Upper lobe of left lung (tissue), 6 donors: Measurements from ENCODE around the gene RAB11FIP2. TPM values are rescaled to one million over a fixed set of nuclear protein-coding genes. Genes with fewer than 3 reads are reported as not detected.
"Not testable (repeated sequence)": the region's sequence is repeated elsewhere in the genome, so short reads cannot be mapped to it uniquely, and the experiment has no call there.

Experiments
- ATAC-seq, 2 donors: fragments of 200-7000 bp; cut with Tn5 transposase; one replicate each; pipeline ENCODE4 v1.9.1; 2022; ENCODE audit warnings: mild to moderate bottlenecking in 2 of 2, moderate library complexity in 2 of 2; ENCODE audit not compliant: low FRiP score in 2 of 2
- DNase-seq, 2 donors: peaks; one replicate each; pipeline ENCODE4 v3.0.0-alpha.2; 2019 to 2020
- H3K27ac ChIP-seq, 4 donors: fragments of 200-600 bp; sonication (generic); one replicate each; pipeline ENCODE4 v1.5.1; 2016 to 2019
- H3K27me3 ChIP-seq, 4 donors: fragments of 200-600 bp; sonication (generic); one replicate each; pipeline ENCODE4 v1.5.1; 2017 to 2019
- H3K36me3 ChIP-seq, 4 donors: fragments of 200-600 bp; sonication (generic); one replicate each; pipeline ENCODE4 v1.5.1; 2016 to 2019
- H3K4me1 ChIP-seq, 4 donors: fragments of 200-600 bp; sonication (generic); one replicate each; pipeline ENCODE4 v1.5.1; 2018 to 2019
- H3K4me3 ChIP-seq, 4 donors: fragments of 200-600 bp; sonication (generic); one replicate each; pipeline ENCODE4 v1.5.1; 2017 to 2019; ENCODE audit warnings: mild to moderate bottlenecking in 2 of 4, moderate library complexity in 1 of 4
- H3K9me3 ChIP-seq, 4 donors: fragments of 200-600 bp; sonication (generic); one replicate each; pipeline ENCODE4 v1.5.1; 2018 to 2019
- EP300 ChIP-seq, 4 donors: sonication (generic); formaldehyde crosslinking; IDR thresholded peaks; one replicate each; pipeline ENCODE4 v1.5.1; 2017; ENCODE audit warnings: antibody characterized with exemption in 4 of 4, control low read depth in 2 of 4
- POLR2A ChIP-seq, 4 donors: fragments of 450-650 bp; IDR thresholded peaks; one replicate each; pipeline ENCODE4 v1.5.1; 2016 to 2017; ENCODE audit warnings: antibody characterized with exemption in 4 of 4, mild to moderate bottlenecking in 2 of 4
- POLR2AphosphoS5 ChIP-seq, 2 donors: sonication (generic); formaldehyde crosslinking; IDR thresholded peaks; one replicate each; pipeline ENCODE4 v1.5.1; 2017; ENCODE audit warnings: antibody characterized with exemption in 2 of 2
- WGBS, 2 donors: methylation state at CpG; one replicate each; pipeline ENCODE4 v1.1.5; 2017 to 2018; 5-methylcytosine and 5-hydroxymethylcytosine counted together
- total RNA-seq, 6 donors: library from RNA; depleted of rRNA in 4 of 6; stranded (reverse); fragments of >200 nt in 4 of 6; gene quantifications; one replicate each; pipeline versions ENCODE4 v1.1.0 to v1.2.1, GENCODE V29; 2016 to 2021
- TF ChIP-seq, protein P1 (sequence below), 6 experiments: fragments of 450-650 bp in 4 of 6; fragments of 200-600 bp in 2 of 6; sonication (generic) in 2 of 6; IDR thresholded peaks; one replicate each; pipeline ENCODE4 v1.5.1; 2016 to 2019; ENCODE audit warnings: antibody characterized with exemption in 6 of 6
- donor health status: DM: no; HTN: no; CAD: no; lungs with moderate emphysema.
- donor health status: DM: no; HTN: yes; CAD: no; lungs with severe emphysema.

RAB11FIP2 gene
- total RNA-seq, 6 donors from 2014 or later = 12.9 to 66.4 (median 31.0) TPM

DNA sequence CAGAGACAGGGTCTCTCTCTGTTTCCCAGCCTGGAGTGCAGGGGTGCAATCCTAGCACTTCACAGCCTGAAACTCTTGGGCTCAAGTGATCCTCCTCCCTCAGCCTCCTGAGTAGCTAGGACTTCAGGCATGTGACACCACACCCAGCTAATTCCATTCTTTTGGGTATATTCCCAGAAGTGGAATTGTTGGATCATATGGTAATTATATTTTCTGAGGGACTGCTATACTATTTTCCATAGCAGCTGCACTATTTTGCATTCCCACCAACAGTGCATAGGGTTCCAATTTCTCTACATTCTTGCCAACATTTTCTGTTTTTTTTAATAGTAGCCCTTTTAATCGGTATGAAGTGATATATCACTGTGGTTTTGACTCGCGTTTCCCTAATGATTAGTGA, 30.0 kb upstream of the RAB11FIP2 start:
- WGBS, 2 donors = 89 to 95% methylated on average over 3 of the region's 3 CpGs
- H3K4me3 ChIP-seq = no peak overlapping the region
- no peak for TF ChIP-seq EP300 (IDR thresholded peaks at IDR 0.05)
- no peak for TF ChIP-seq POLR2AphosphoS5 (IDR thresholded peaks at IDR 0.05)
- TF ChIP-seq POLR2A (IDR thresholded peaks at IDR 0.05) = no peak
- TF ChIP-seq, protein P1, sequence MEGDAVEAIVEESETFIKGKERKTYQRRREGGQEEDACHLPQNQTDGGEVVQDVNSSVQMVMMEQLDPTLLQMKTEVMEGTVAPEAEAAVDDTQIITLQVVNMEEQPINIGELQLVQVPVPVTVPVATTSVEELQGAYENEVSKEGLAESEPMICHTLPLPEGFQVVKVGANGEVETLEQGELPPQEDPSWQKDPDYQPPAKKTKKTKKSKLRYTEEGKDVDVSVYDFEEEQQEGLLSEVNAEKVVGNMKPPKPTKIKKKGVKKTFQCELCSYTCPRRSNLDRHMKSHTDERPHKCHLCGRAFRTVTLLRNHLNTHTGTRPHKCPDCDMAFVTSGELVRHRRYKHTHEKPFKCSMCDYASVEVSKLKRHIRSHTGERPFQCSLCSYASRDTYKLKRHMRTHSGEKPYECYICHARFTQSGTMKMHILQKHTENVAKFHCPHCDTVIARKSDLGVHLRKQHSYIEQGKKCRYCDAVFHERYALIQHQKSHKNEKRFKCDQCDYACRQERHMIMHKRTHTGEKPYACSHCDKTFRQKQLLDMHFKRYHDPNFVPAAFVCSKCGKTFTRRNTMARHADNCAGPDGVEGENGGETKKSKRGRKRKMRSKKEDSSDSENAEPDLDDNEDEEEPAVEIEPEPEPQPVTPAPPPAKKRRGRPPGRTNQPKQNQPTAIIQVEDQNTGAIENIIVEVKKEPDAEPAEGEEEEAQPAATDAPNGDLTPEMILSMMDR (IDR thresholded peaks at IDR 0.05) = no peak
- H3K27ac ChIP-seq = no peak overlapping the region
- DNase-seq (no peak), ATAC-seq (no peak)
- no peaks in the 10 kb centered on the region for H3K27me3 ChIP-seq
- no peaks in the 10 kb centered on the region for H3K36me3 ChIP-seq
- no peaks in the 10 kb centered on the region for H3K4me1 ChIP-seq
- H3K9me3 ChIP-seq = no peaks in the 10 kb centered on the region

DNA sequence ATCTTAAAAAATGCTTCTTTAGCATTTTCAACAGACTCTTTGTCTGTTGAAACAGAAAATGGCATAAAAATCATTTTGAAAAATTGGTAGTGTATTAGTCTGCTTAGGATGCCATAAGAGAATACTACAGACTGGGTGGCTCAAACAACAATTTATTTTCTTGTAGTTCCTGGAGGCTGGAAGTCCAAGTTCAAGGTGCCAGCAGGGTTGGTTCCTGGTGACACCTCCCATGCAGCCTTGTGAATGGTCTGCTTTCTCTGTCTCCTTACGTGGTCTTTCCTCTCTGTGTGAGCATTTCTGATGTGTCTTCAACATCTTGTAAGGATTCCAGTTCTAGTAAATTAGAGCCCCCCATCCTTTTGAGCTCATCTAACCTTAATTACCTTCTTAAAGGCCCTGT, 26.1 kb upstream of the RAB11FIP2 start:
- 88 to 94% methylated on average over 1 of the region's 1 CpG for WGBS, 2 donors
- H3K4me1 ChIP-seq = no peaks in the 10 kb centered on the region

DNA sequence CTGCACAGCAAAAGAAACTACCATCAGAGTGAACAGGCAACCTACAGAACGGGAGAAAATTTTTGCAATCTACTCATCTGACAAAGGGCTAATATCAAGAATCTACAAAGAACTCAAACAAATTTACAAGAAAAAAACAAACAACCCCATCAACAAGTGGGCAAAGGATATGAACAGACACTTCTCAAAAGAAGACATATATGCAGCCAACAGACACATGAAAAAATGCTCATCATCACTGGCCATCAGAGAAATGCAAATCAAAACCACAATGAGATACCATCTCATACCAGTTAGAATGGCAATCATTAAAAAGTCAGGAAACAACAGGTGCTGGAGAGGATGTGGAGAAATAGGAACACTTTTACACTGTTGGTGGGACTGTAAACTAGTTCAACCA, 20.6 kb upstream of the RAB11FIP2 start:
- not testable (repeated sequence) for H3K9me3 ChIP-seq, H3K4me1 ChIP-seq, H3K27ac ChIP-seq, DNase-seq, H3K27me3 ChIP-seq, H3K36me3 ChIP-seq, H3K4me3 ChIP-seq, ATAC-seq
- 100% methylated on average over 1 of the region's 1 CpG for WGBS, 2 donors

More for the DNA sequence above, 26.1 kb upstream of the RAB11FIP2 start:
- Histone ChIP-seq H3K27ac (no peak overlapping the region), H3K4me3 (no peak overlapping the region), H3K9me3 (no peaks in the 10 kb centered on the region), H3K36me3 (no peaks in the 10 kb centered on the region), H3K27me3 (no peaks in the 10 kb centered on the region)
- ATAC-seq (no peak), DNase-seq (no peak)
- no peak for TF ChIP-seq POLR2AphosphoS5 (IDR thresholded peaks at IDR 0.05)
- TF ChIP-seq, protein P1 (IDR thresholded peaks at IDR 0.05) = no peak
- no peak for TF ChIP-seq POLR2A (IDR thresholded peaks at IDR 0.05)
- no peak for TF ChIP-seq EP300 (IDR thresholded peaks at IDR 0.05)

DNA sequence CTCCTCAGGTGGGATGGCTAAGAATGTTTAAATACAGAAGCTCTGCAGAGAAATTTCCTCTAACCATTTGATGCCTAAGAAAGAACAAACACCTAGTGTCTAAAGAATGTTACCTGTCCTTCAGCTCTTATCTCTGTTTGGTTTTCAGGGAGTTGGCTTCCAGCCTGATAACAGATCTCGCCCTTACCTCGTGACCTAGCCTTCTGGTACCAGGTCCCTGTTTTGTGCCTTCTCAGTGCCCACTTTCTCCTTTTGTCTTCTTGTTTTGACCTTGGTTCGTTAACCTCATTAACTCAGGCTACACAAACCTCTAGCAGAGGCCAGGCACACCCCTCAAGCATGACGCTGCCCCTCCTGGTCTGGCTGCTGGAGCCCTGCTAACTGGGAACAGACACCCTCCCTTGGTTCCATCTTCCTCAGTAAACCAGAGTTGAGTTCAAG, 16.1 kb upstream of the RAB11FIP2 start:
- peak; percentile 41 to 66 for ATAC-seq
- Histone ChIP-seq H3K4me1 (no peaks in the 10 kb centered on the region), H3K27me3 (no peaks in the 10 kb centered on the region), H3K36me3 (no peaks in the 10 kb centered on the region), H3K4me3 (no peak overlapping the region), H3K9me3 (no peaks in the 10 kb centered on the region), H3K27ac (peak overlapping the region in 1 of 4 donors; percentile 5)
- peak in 1 of 2 donors; percentile 29 for DNase-seq
- WGBS, 2 donors = 63 to 72% methylated on average over 4 of the region's 4 CpGs
- TF ChIP-seq, protein P1 (IDR thresholded peaks at IDR 0.05) = no peak
- TF ChIP-seq EP300 (IDR thresholded peaks at IDR 0.05) (no peak), POLR2AphosphoS5 (IDR thresholded peaks at IDR 0.05) (no peak), POLR2A (IDR thresholded peaks at IDR 0.05) (no peak)

DNA sequence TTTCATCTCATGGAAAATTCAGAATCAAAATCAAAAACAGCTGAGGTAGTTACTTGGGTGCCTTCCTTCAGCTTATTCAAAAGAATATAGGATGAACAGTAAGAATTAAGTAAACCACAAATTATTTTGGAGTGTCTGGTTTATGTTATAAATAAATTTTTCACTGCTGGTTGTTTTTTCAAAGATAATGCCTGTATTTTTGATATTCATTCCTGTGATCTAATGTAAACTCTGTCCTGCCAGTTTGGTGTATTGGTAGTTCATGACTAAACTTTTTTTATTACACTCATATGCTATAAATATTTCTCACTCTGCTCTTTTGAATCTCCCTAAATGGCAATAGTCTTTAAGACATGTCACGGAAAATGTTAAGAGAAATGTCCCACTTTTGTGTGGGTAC, 11.6 kb upstream of the RAB11FIP2 start:
- Histone ChIP-seq H3K4me3 (no peak overlapping the region), H3K9me3 (no peaks in the 10 kb centered on the region), H3K4me1 (no peaks in the 10 kb centered on the region), H3K27ac (no peak overlapping the region), H3K27me3 (no peaks in the 10 kb centered on the region), H3K36me3 (no peaks in the 10 kb centered on the region)
- 95 to 100% methylated on average over 1 of the region's 1 CpG for WGBS, 2 donors
- ATAC-seq (no peak), DNase-seq (no peak)
- TF ChIP-seq POLR2AphosphoS5 (IDR thresholded peaks at IDR 0.05) (no peak), POLR2A (IDR thresholded peaks at IDR 0.05) (no peak), EP300 (IDR thresholded peaks at IDR 0.05) (no peak)
- TF ChIP-seq, protein P1 (IDR thresholded peaks at IDR 0.05) = no peak
